Measurements from ENCODE around the gene TMEM204.

- TF ChIP-seq CTCF (IDR thresholded peaks at IDR 0.05): no peak
- TF ChIP-seq EP300 (IDR thresholded peaks at IDR 0.05): no peak
Measured at GRCh38 chr16:1506494-1507213, 26.8 kb upstream of the TMEM204 start.
